ENCODE measurements around the gene CCDC57.

GRCh38 chr17:82108496-82108945, 104.1 kb downstream of the CCDC57 start:
- TF ChIP-seq CTCF (IDR thresholded peaks at IDR 0.05; ENCODE audit: low read depth, low read length, poor library complexity, severe bottlenecking) = no peak
- TF ChIP-seq EZH2phosphoT487 (IDR thresholded peaks at IDR 0.05; ENCODE audit: borderline replicate concordance, low read length) = no peak
